GM18505 (cell line): ENCODE results near the gene INPP5B.
"Not testable (repeated sequence)": the region's sequence is repeated elsewhere in the genome, so short reads cannot be mapped to it uniquely, and the experiment has no call there.

Experiments used
- ATAC-seq: cut with Tn5 transposase; IDR thresholded peaks from one replicate; pipeline ENCODE4 v1.9.1; 2021; ENCODE audit not compliant: unreplicated experiment
- POLR2A ChIP-seq: IDR thresholded peaks from 4 replicates; pipeline ENCODE4 v1.6.1; 2011; ENCODE audit warnings: borderline replicate concordance; ENCODE audit not compliant: insufficient read depth, insufficient read length; ENCODE audit errors: extremely low read depth

The INPP5B gene

GRCh38 chr1:37905727-37906126, 41.1 kb downstream of the INPP5B start:
- ATAC-seq, result no peak
- no peak for TF ChIP-seq POLR2A

- not testable (repeated sequence) for ATAC-seq
These were observed 42.9 kb downstream of the INPP5B start for GRCh38 chr1:37903921-37904320.

- TF ChIP-seq POLR2A, result no peak
- ATAC-seq, result no peak
These were observed 43.9 kb downstream of the INPP5B start for GRCh38 chr1:37902983-37903382.

- no peak for ATAC-seq
- TF ChIP-seq POLR2A, result no peak
These were observed 45.0 kb downstream of the INPP5B start for GRCh38 chr1:37901893-37902225.

GRCh38 chr1:37901191-37901892, 45.5 kb downstream of the INPP5B start:
- TF ChIP-seq POLR2A, result no peak
- ATAC-seq, result no peak

GRCh38 chr1:37897563-37897962, 49.3 kb downstream of the INPP5B start:
- ATAC-seq, result not testable (repeated sequence)

GRCh38 chr1:37893673-37894072, 53.2 kb downstream of the INPP5B start:
- ATAC-seq, result no peak
- no peak for TF ChIP-seq POLR2A

GRCh38 chr1:37892151-37893047, 54.5 kb downstream of the INPP5B start:
- ATAC-seq, result no peak
- TF ChIP-seq POLR2A, result no peak

GRCh38 chr1:37890378-37891014, 56.4 kb downstream of the INPP5B start:
- no peak for TF ChIP-seq POLR2A
- ATAC-seq, result no peak

- ATAC-seq, result no peak
- no peak for TF ChIP-seq POLR2A
These were observed 58.7 kb downstream of the INPP5B start for GRCh38 chr1:37888022-37888700.

GRCh38 chr1:37884145-37884544, 62.7 kb downstream of the INPP5B start:
- no peak for TF ChIP-seq POLR2A

GRCh38 chr1:37883671-37884070, 63.2 kb downstream of the INPP5B start:
- no peak for ATAC-seq
- no peak for TF ChIP-seq POLR2A

More at GRCh38 chr1:37884145-37884544, 62.7 kb downstream of the INPP5B start:
- no peak for ATAC-seq

- ATAC-seq, result no peak
- TF ChIP-seq POLR2A, result no peak
These were observed 67.0 kb downstream of the INPP5B start for GRCh38 chr1:37879865-37880264.
